ENCODE results near the gene UNCX. TPM values are rescaled to one million over a fixed set of nuclear protein-coding genes. Genes with fewer than 3 reads are reported as not detected.

The UNCX gene
- total RNA-seq, 6 experiments from 2014 or later = not detected

DNA sequence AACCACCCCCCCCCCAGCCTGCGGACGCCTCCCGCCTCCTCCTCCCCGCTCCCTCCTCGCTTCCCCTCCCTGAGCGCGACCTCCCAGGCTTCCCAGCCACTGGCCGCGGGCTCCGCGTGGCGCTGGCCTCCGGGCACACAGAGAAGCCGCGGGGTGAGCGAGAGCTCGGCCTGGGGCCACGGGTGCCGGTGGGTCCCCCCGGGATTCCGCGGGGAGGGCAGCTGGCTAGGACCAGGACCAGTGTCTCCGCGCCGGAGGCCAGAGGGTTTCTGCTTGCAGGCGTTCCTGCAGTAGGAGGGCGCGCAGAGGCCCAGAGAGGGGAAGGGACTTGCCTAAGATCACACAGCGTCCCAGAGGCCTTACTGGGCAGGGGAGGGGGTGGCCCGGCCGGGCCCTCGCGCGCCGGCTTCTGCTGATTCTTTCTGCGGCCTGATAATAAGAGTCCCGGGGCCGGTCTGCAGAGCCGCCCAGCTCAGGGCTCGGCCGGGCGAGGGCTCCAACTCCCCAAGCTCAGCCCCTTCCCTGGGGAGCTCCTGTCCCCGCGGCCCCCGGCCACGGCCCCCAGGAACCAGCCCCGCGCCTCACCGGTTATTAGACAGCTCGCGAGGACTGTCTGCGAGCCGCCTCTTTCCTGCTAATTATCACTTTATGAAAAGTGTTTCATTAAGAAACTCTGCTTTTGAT lies 10.1 kb downstream of the UNCX start:
- H3K27me3 ChIP-seq = peaks cover 22 to 71% of the 10 kb centered on the region in 2 donors
- no peak for TF ChIP-seq CTCF (IDR thresholded peaks at IDR 0.05)
- no peak for TF ChIP-seq POLR2A (IDR thresholded peaks at IDR 0.05)
- no peaks in the 10 kb centered on the region for H3K36me3 ChIP-seq
- intact Hi-C loops (cut with DNase I) = no loop called here
- WGBS (ENCODE audit: insufficient coverage, low coverage, low lambda C conversion rate, missing lambda C conversion rate) = 7% methylated on average over 43 of the region's 53 CpGs
- no peak overlapping the region for H3K27ac ChIP-seq
- DNase-seq = peak in 1 of 3 donors; percentile 46
- H3K4me3 ChIP-seq = no peak overlapping the region
- H3K4me1 ChIP-seq = no peaks in the 10 kb centered on the region
- H3K9me3 ChIP-seq = no peaks in the 10 kb centered on the region
- no peak for ATAC-seq

DNA sequence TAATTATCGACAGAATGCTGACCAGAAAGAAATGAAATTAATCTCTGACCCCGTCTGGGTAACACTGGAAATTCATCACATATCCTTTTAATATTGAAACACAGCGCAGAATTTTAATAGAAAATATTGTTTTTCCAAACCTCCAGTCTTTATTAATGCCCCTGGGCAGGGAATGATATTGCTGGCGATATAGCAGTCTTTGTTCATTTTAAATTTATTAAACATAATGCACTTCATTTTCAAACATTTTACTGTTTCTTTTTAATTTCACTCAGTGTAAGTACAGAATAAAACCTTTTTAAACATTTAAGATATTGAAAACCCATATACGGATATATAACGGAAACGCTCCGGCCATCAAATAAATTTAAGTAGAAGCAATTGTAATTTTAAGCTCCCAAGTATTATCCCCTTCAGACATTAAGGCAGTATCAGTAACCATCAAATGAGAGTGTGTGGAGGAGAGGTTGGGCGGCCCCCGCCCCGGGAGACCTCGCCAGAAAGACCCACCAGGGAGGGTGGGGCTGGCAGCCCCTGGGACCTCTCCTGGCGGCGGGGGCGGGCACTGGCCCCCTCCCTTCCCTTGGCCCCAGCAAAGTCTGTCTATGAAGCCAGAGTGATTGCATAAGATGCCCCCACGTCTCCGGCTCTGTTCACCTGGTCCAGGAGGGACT lies 10.8 kb downstream of the UNCX start:
- no peak for TF ChIP-seq CTCF (IDR thresholded peaks at IDR 0.05)
- TF ChIP-seq POLR2A (IDR thresholded peaks at IDR 0.05) = no peak
- Histone ChIP-seq H3K27ac (no peak overlapping the region), H3K4me1 (no peaks in the 10 kb centered on the region), H3K36me3 (no peaks in the 10 kb centered on the region), H3K9me3 (no peaks in the 10 kb centered on the region), H3K4me3 (no peak overlapping the region), H3K27me3 (peaks cover 22 to 78% of the 10 kb centered on the region in 2 donors)
- intact Hi-C loops (cut with DNase I) = no loop called here
- WGBS (ENCODE audit: insufficient coverage, low coverage, low lambda C conversion rate, missing lambda C conversion rate) = 13% methylated on average over 11 of the region's 17 CpGs
- no peak for ATAC-seq
- DNase-seq = peak in 1 of 3 donors; percentile 27

GRCh38 chr7:1243964-1244416 lies 11.3 kb downstream of the UNCX start:
- Histone ChIP-seq H3K36me3 (no peaks in the 10 kb centered on the region), H3K27ac (no peak overlapping the region), H3K4me1 (no peaks in the 10 kb centered on the region), H3K9me3 (no peaks in the 10 kb centered on the region), H3K4me3 (no peak overlapping the region), H3K27me3 (peaks cover 21 to 78% of the 10 kb centered on the region in 2 donors)
- intact Hi-C loops (cut with DNase I) = no loop called here
- no peak for ATAC-seq
- 5% methylated on average over 19 of the region's 24 CpGs for WGBS (ENCODE audit: insufficient coverage, low coverage, low lambda C conversion rate, missing lambda C conversion rate)
- TF ChIP-seq CTCF (IDR thresholded peaks at IDR 0.05) (no peak), POLR2A (IDR thresholded peaks at IDR 0.05) (no peak)
- peak in 1 of 3 donors; percentile 15 for DNase-seq

DNA sequence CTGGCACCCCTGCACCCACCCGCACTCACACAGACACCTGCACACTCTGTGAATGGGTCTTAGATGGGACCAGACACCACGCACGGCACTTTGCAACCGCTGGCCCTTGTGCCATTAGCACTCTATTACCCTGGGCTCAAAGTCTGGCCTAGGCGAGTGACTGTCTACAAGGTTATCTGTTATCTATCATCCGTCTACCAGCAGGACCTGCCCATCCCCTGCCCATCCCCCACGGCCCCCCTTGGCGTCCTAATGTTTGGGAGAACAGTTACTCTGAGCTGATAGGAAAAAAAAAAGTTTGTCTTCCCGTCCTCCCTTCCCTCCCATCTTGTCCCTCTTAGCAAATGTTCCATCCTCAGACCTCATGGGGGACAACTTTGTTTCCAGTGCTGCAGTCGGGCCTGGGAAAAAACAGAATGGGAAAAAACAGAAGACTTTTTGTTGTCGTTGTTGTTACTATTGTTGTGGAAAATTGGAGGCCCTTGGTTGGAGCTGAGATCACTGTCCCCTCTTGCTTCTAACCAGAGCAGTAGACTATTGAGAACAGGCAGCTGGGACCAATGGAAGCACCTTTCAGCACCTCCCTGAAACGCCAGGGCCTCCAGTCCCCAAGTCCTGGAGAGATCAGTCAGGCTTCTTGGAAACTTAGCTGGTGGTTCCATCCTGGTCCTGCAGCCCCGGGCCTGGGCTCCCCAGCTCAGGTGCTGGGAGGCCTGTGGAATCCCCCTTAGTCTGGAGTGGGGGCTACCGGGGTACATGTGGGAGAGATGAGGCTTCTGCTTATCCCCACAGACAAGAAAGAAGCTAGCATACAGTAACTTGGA lies 12.2 kb downstream of the UNCX start:
- H3K27me3 ChIP-seq = peaks cover 19 to 74% of the 10 kb centered on the region in 2 donors
- TF ChIP-seq CTCF (IDR thresholded peaks at IDR 0.05) (no peak), POLR2A (IDR thresholded peaks at IDR 0.05) (no peak)
- intact Hi-C loops (cut with DNase I) = no loop called here
- H3K9me3 ChIP-seq = no peaks in the 10 kb centered on the region
- H3K27ac ChIP-seq = no peak overlapping the region
- H3K4me3 ChIP-seq = no peak overlapping the region
- WGBS (ENCODE audit: insufficient coverage, low coverage, low lambda C conversion rate, missing lambda C conversion rate) = 6% methylated on average over 10 of the region's 14 CpGs
- H3K4me1 ChIP-seq = no peaks in the 10 kb centered on the region
- ATAC-seq (no peak), DNase-seq (peak in 1 of 3 donors; percentile 19)
- no peaks in the 10 kb centered on the region for H3K36me3 ChIP-seq
